Transverse colon (tissue), 4 donors: ENCODE measurements around the gene MACF1. TPM values are rescaled to one million over a fixed set of nuclear protein-coding genes. Genes with fewer than 3 reads are reported as not detected.

ENCODE experiments used
- DNase-seq: peaks from one replicate; pipeline ENCODE4 v3.0.0-alpha.2; 2019
- H3K27ac ChIP-seq, 4 donors: fragments of 200-600 bp; sonication (generic); 2 replicates each; pipeline ENCODE4 v1.5.1; 2016 to 2018; ENCODE audit warnings: inconsistent platforms in 4 of 4
- H3K27me3 ChIP-seq: fragments of 200-600 bp; sonication (generic); 2 replicates; pipeline ENCODE4 v1.5.1; 2017; ENCODE audit warnings: inconsistent platforms
- H3K36me3 ChIP-seq, 4 donors: fragments of 200-600 bp; sonication (generic); 2 replicates each; pipeline ENCODE4 v1.5.1; 2017 to 2019; ENCODE audit warnings: inconsistent platforms in 4 of 4
- H3K4me1 ChIP-seq, 4 donors: fragments of 200-600 bp; sonication (generic); 2 replicates each; pipeline ENCODE4 v1.5.1; 2017 to 2020; ENCODE audit warnings: inconsistent platforms in 4 of 4
- H3K4me3 ChIP-seq, 4 donors: fragments of 200-600 bp; sonication (generic); 1 replicate in 1 of 4; 2 replicates in 3 of 4; pipeline versions ENCODE4 v1.5.1 to v1.6.1; 2017 to 2019; ENCODE audit warnings: inconsistent platforms in 4 of 4
- H3K9me3 ChIP-seq, 2 donors: fragments of 200-600 bp; sonication (generic); 2 replicates each; pipeline ENCODE4 v1.5.1; 2017 to 2019; ENCODE audit warnings: inconsistent platforms in 2 of 2
- CTCF ChIP-seq, 5 experiments: fragments of 200-600 bp in 3 of 5; fragments of 450-650 bp in 2 of 5; sonication (generic) in 3 of 5; IDR thresholded peaks; 1 replicate in 2 of 5; 2 replicates in 3 of 5; pipeline ENCODE4 v1.5.1; 2016 to 2017; ENCODE audit warnings: antibody characterized with exemption in 5 of 5, inconsistent platforms in 3 of 5, mild to moderate bottlenecking in 2 of 5, moderate library complexity in 1 of 5
- EP300 ChIP-seq: sonication (generic); formaldehyde crosslinking; IDR thresholded peaks from one replicate; pipeline ENCODE4 v1.6.1; 2017; ENCODE audit warnings: antibody characterized with exemption, low read depth
- POLR2A ChIP-seq: fragments of 450-650 bp; IDR thresholded peaks from one replicate; pipeline ENCODE4 v1.6.1; 2016; ENCODE audit warnings: antibody characterized with exemption, mild to moderate bottlenecking, moderate library complexity
- POLR2AphosphoS5 ChIP-seq, 3 donors: sonication (generic); formaldehyde crosslinking; IDR thresholded peaks; one replicate each; pipeline ENCODE4 v1.6.1; 2016; ENCODE audit warnings: antibody characterized with exemption in 3 of 3
- WGBS, 2 donors: methylation state at CpG; one replicate each; pipeline ENCODE4 v1.1.5; 2018; ENCODE audit warnings: low coverage in 1 of 2; 5-methylcytosine and 5-hydroxymethylcytosine counted together
- in situ Hi-C, 4 donors: fragments of 200-750 bp; cut with MboI; loops; one replicate each; pipeline versions ENCODE4 v1.15.0 to v1.15.1; 2017; ENCODE audit warnings: low sequenced_read_pairs in 3 of 4, low pct_ligation_motif_present in 1 of 4, low pct_unique_long_range_greater_than_20kb in 1 of 4
- intact Hi-C: fragments of 100-400 bp; cut with DNase I; formaldehyde crosslinking; loops from one replicate; pipeline ENCODE4 v1.15.1; 2023; ENCODE audit warnings: low total_unique reads
- total RNA-seq, 4 donors: library from RNA; depleted of rRNA; stranded (reverse); fragments of >200 nt; gene quantifications; one replicate each; pipeline ENCODE4 v1.1.0, GENCODE V29; 2016

MACF1 gene
- total RNA-seq, 4 donors from 2014 or later, result 190 to 300 (median 254) TPM

DNA sequence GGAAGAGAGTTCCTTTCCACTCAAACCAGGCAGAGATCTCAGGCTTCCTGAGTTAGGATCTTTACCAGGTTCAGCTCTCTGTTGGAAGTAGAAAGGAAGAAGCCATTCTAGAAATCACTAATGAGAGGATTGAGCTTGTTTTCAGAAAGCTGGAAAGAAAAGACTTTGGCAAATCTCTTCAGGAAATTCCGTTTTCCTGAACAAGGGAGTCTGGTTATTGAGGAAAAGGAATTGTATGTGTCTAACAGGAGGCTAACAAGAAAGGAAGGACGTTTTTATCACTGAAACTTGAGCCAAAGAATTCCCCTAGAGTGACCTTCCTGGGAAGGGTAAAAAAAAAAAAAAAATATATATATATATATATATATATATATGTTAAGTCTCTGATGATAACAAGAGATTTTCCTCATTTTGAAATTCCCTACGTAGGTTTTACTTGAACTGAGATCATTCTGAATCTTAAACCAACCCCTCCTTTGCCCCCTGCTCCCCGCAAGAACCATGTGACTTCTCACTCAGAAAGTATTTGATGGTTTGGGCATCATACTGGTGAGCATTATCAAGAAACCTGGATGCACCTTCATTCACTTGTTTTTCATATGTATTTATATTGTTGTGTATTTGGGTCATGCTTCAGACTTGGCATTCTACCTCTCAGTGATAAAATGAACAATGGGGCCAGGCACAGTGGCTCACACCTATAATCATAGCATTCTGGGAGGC, 188.5 kb downstream of the MACF1 start:
- Histone ChIP-seq H3K4me3 (no peak overlapping the region), H3K36me3 (peaks cover 0 to 6% (median 2%) of the 10 kb centered on the region in 4 donors), H3K4me1 (peaks cover 24 to 51% (median 43%) of the 10 kb centered on the region in 4 donors), H3K9me3 (no peaks in the 10 kb centered on the region), H3K27me3 (no peaks in the 10 kb centered on the region), H3K27ac (peak overlapping the region; percentile 57 to 80 (median 67))
- TF ChIP-seq POLR2AphosphoS5 (IDR thresholded peaks at IDR 0.05) (no peak), EP300 (no peak), POLR2A (no peak), CTCF (IDR thresholded peaks at IDR 0.05) (no peak)
- no peak for DNase-seq
- intact Hi-C loops (no loop called here), in situ Hi-C loops (no loop called here)
- 45 to 77% methylated on average over 4 of the region's 4 CpGs for WGBS, 2 donors

- WGBS, 2 donors, result 87 to 91% methylated on average over 8 to 11 of the region's 11 CpGs
- no peak for TF ChIP-seq CTCF (IDR thresholded peaks at IDR 0.05)
- TF ChIP-seq POLR2AphosphoS5 (IDR thresholded peaks at IDR 0.05), result no peak
- TF ChIP-seq EP300, result no peak
- TF ChIP-seq POLR2A, result no peak
- no peak overlapping the region for H3K4me3 ChIP-seq
- H3K27ac ChIP-seq, result peak overlapping the region; percentile 52 to 80 (median 67)
- no peaks in the 10 kb centered on the region for H3K27me3 ChIP-seq
- no peaks in the 10 kb centered on the region for H3K36me3 ChIP-seq
- in situ Hi-C loops, result no loop called here
- peaks cover 31 to 57% (median 49%) of the 10 kb centered on the region in 4 donors for H3K4me1 ChIP-seq
- intact Hi-C loops, result no loop called here
- H3K9me3 ChIP-seq, result no peaks in the 10 kb centered on the region
- no peak for DNase-seq
Measured at GRCh38 chr1:39393645-39394044, 189.2 kb downstream of the MACF1 start.

DNA sequence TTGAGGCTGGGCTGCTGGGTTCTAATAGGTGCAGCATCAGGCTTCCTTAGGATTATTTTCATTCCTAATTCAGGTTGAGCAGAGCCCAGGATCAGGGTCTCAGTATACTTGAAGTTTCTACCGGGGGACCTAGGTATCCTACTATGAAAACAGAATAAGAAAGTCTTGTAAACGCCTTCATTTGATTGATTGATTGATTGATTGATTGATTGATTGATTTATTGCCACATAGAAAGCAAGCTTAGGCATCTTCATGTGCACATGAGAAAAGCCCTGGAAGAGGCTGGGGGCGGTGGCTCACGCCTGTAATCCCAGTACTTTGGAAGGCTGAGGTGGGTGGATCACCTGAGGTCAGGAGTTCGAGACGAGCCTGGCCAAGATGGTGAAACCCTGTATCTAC, 189.6 kb downstream of the MACF1 start:
- TF ChIP-seq POLR2A (no peak), EP300 (no peak), POLR2AphosphoS5 (IDR thresholded peaks at IDR 0.05) (no peak), CTCF (IDR thresholded peaks at IDR 0.05) (no peak)
- Histone ChIP-seq H3K4me3 (no peak overlapping the region), H3K36me3 (no peaks in the 10 kb centered on the region), H3K27me3 (no peaks in the 10 kb centered on the region), H3K9me3 (no peaks in the 10 kb centered on the region), H3K27ac (peak overlapping the region; percentile 52 to 80 (median 67)), H3K4me1 (peaks cover 34 to 61% (median 53%) of the 10 kb centered on the region in 4 donors)
- 60 to 73% methylated on average over 5 to 6 of the region's 6 CpGs for WGBS, 2 donors
- intact Hi-C loops (no loop called here), in situ Hi-C loops (no loop called here)
- no peak for DNase-seq

DNA sequence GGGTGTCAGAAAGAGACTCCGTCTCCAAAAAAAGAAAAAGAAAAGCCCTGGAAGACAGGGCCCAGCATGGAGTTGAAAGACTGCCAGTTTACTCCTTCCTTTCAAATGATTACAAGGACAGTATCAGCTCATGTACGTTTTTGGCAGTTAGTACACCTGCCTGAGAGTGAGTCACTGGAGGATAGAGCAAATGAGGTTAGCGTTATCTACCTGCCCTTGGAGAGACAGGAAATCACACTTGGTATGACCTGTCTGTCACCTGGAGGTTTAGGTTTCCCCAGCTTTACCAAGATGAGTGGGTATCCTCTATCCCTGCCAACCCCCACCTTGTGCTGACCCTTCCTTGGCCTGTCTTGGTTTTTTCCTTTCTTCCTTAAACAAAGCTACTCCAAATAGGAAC, 190.1 kb downstream of the MACF1 start:
- DNase-seq, result no peak
- Histone ChIP-seq H3K27me3 (no peaks in the 10 kb centered on the region), H3K27ac (peak overlapping the region; percentile 52 to 80 (median 67)), H3K36me3 (no peaks in the 10 kb centered on the region), H3K9me3 (no peaks in the 10 kb centered on the region), H3K4me3 (no peak overlapping the region), H3K4me1 (peaks cover 34 to 61% (median 55%) of the 10 kb centered on the region in 4 donors)
- in situ Hi-C loops (no loop called here), intact Hi-C loops (no loop called here)
- TF ChIP-seq POLR2AphosphoS5 (IDR thresholded peaks at IDR 0.05) (peak in 1 of 3 donors; percentile 25), CTCF (IDR thresholded peaks at IDR 0.05) (no peak)
- WGBS, 2 donors, result 21% methylated on average over 3 of the region's 3 CpGs; no CpG with 5 or more reads in 1 of the 2 donors
